RPMI8226 (cell line): ENCODE results near the gene GMPPA.
A peak's percentile ranks its signal among the peaks of the same experiment; 100 is the strongest.

Source experiments
- DNase-seq: peaks from one replicate; pipeline ENCODE4 v3.0.0-alpha.2; 2015

GMPPA gene

GRCh38 chr2:219468410-219469185 lies 30.1 kb upstream of the GMPPA start:
- no peak for DNase-seq

GRCh38 chr2:219469186-219469724 lies 29.4 kb upstream of the GMPPA start:
- no peak for DNase-seq

- no peak for DNase-seq
Measured at GRCh38 chr2:219470429-219470828, 28.3 kb upstream of the GMPPA start.

- no peak for DNase-seq
Measured at GRCh38 chr2:219471476-219472371, 27.0 kb upstream of the GMPPA start.

GRCh38 chr2:219472629-219473187 lies 26.0 kb upstream of the GMPPA start:
- no peak for DNase-seq

GRCh38 chr2:219473511-219473910 lies 25.2 kb upstream of the GMPPA start:
- no peak for DNase-seq

- DNase-seq = no peak
Measured at GRCh38 chr2:219474285-219475060, 24.2 kb upstream of the GMPPA start.

- DNase-seq = no peak
Measured at GRCh38 chr2:219475278-219475677, 23.4 kb upstream of the GMPPA start.

GRCh38 chr2:219475697-219476651 lies 22.7 kb upstream of the GMPPA start:
- peak; percentile 66 for DNase-seq

GRCh38 chr2:219476652-219477151 lies 22.0 kb upstream of the GMPPA start:
- DNase-seq = no peak

GRCh38 chr2:219477179-219477578 lies 21.5 kb upstream of the GMPPA start:
- no peak for DNase-seq

GRCh38 chr2:219477815-219478214 lies 20.9 kb upstream of the GMPPA start:
- no peak for DNase-seq

- DNase-seq = no peak
Measured at GRCh38 chr2:219478916-219479315, 19.8 kb upstream of the GMPPA start.

GRCh38 chr2:219480004-219480403 lies 18.7 kb upstream of the GMPPA start:
- no peak for DNase-seq

- no peak for DNase-seq
Measured at GRCh38 chr2:219482674-219483405, 15.9 kb upstream of the GMPPA start.

- no peak for DNase-seq
Measured at GRCh38 chr2:219483451-219484342, 15.0 kb upstream of the GMPPA start.

- no peak for DNase-seq
Measured at GRCh38 chr2:219484343-219485200, 14.1 kb upstream of the GMPPA start.

- DNase-seq = no peak
Measured at GRCh38 chr2:219485201-219485580, 13.5 kb upstream of the GMPPA start.
